Endothelial cell of umbilical vein (primary cell): ENCODE measurements around the gene EFNA4. TPM values are rescaled to one million over a fixed set of nuclear protein-coding genes. Genes with fewer than 3 reads are reported as not detected.

ENCODE experiments used
- BruUV-seq: library from RNA; stranded (reverse); fragments of 400-500 nt; replicated peaks from 2 replicates; lab custom pipeline; 2021; lab: Mats Ljungman, UMichigan
- CTCF ChIA-PET: fragments of 300-600, 350-600 bp; sonication (Branson Sonifier 250); formaldehyde crosslinking; loops from one replicate; lab custom pipeline; 2021; ENCODE audit warnings: antibody characterized with exemption, inconsistent platforms; lab: Charles Lee
- POLR2A ChIA-PET: fragments of 300-600, 350-600 bp; sonication (Branson Sonifier 250); formaldehyde crosslinking; loops from one replicate; lab custom pipeline; 2021; ENCODE audit warnings: antibody characterized with exemption, inconsistent platforms; lab: Charles Lee
- DNase-seq: peaks from one replicate; pipeline ENCODE4 v3.0.0-alpha.2; 2011; ENCODE audit warnings: low read depth, low spot score
- FAIRE-seq: peaks from 2 replicates; lab custom pipeline; 2011; peaks lifted over from hg19 to GRCh38; lab: Jason Lieb, UNC
- H2AFZ ChIP-seq: 2 replicates; pipeline ENCODE4 v1.6.0; 2012; ENCODE audit warnings: low read depth, low read length, control low read depth, inconsistent platforms
- H3K27ac ChIP-seq: 2 replicates; pipeline ENCODE4 v1.5.1; 2011; ENCODE audit warnings: low read depth, mild to moderate bottlenecking, control low read depth, low read length, moderate library complexity; ENCODE audit not compliant: insufficient read depth
- H3K27me3 ChIP-seq, 2 experiments: 2 replicates each; pipeline versions ENCODE4 v1.6.0 to v1.6.1; 2011; ENCODE audit warnings: low read length in 2 of 2, mixed read lengths in 1 of 2; ENCODE audit not compliant: control insufficient read depth in 2 of 2, insufficient read depth in 2 of 2
- H3K36me3 ChIP-seq, 2 experiments: 2 replicates in 1 of 2; 3 replicates in 1 of 2; pipeline ENCODE4 v1.5.1; 2011; ENCODE audit warnings: low read length in 2 of 2, mild to moderate bottlenecking in 1 of 2, moderate library complexity in 1 of 2; ENCODE audit not compliant: control insufficient read depth in 2 of 2, insufficient read depth in 2 of 2; ENCODE audit errors: extremely low read depth in 1 of 2
- H3K4me1 ChIP-seq: 3 replicates; pipeline ENCODE4 v1.5.1; 2011; ENCODE audit warnings: mild to moderate bottlenecking, low read length; ENCODE audit not compliant: control insufficient read depth, insufficient read depth; ENCODE audit errors: extremely low read depth
- H3K4me2 ChIP-seq: 2 replicates; pipeline ENCODE4 v1.6.1; 2011; ENCODE audit warnings: low read length, control low read depth, mixed read lengths; ENCODE audit not compliant: insufficient read depth
- H3K4me3 ChIP-seq, 3 experiments: fragments of 200-600 bp in 1 of 3; sonication (generic), shearing (Covaris generic) in 1 of 3; replicated peaks in 1 of 3; 2 replicates each; pipeline ENCODE4 v1.5.1; 2011 to 2016; ENCODE audit warnings: control low read depth in 3 of 3, low read length in 3 of 3, mild to moderate bottlenecking in 2 of 3, inconsistent platforms in 1 of 3, low read depth in 1 of 3, moderate library complexity in 1 of 3; ENCODE audit not compliant: insufficient read depth in 1 of 3
- H3K79me2 ChIP-seq: 2 replicates; pipeline ENCODE4 v1.6.0; 2012; ENCODE audit warnings: low read length, inconsistent platforms; ENCODE audit not compliant: control insufficient read depth, insufficient read depth
- H3K9ac ChIP-seq: replicated peaks from 2 replicates; pipeline ENCODE3; 2011; ENCODE audit warnings: low read length, control low read depth; ENCODE audit not compliant: insufficient read depth; ENCODE audit errors: extremely low read depth
- H3K9me1 ChIP-seq: replicated peaks from 3 replicates; pipeline ENCODE4 v1.6.0; 2011; ENCODE audit warnings: mild to moderate bottlenecking, low read length; ENCODE audit not compliant: control insufficient read depth, insufficient read depth; ENCODE audit errors: extremely low read depth
- H3K9me3 ChIP-seq: replicated peaks from 2 replicates; pipeline ENCODE4 v1.5.1; 2012; ENCODE audit warnings: low read length, inconsistent platforms; ENCODE audit not compliant: control insufficient read depth, insufficient read depth
- H4K20me1 ChIP-seq: replicated peaks from 2 replicates; pipeline ENCODE3; 2011; ENCODE audit warnings: mild to moderate bottlenecking, low read length; ENCODE audit not compliant: control insufficient read depth, insufficient read depth; ENCODE audit errors: extremely low read depth
- EZH2 ChIP-seq: IDR thresholded peaks from 2 replicates; pipeline ENCODE4 v1.6.1; 2012; ENCODE audit warnings: borderline replicate concordance, low read depth, mild to moderate bottlenecking, moderate library complexity, low read length, inconsistent platforms; ENCODE audit not compliant: severe bottlenecking
- FOS ChIP-seq: IDR thresholded peaks from 2 replicates; pipeline ENCODE4 v1.6.1; 2011; ENCODE audit warnings: mild to moderate bottlenecking, low read length, moderate library complexity, borderline replicate concordance; ENCODE audit not compliant: insufficient read depth
- GATA2 ChIP-seq: IDR thresholded peaks from 2 replicates; pipeline ENCODE4 v1.7.0; 2011; ENCODE audit warnings: low read depth, mild to moderate bottlenecking, moderate library complexity, mixed read lengths, low read length; ENCODE audit not compliant: insufficient read length, insufficient read depth
- JUN ChIP-seq: IDR thresholded peaks from 2 replicates; pipeline ENCODE4 v1.6.1; 2011; ENCODE audit warnings: borderline replicate concordance, low read depth; ENCODE audit not compliant: insufficient read length, insufficient read depth
- MYC ChIP-seq: IDR thresholded peaks from one replicate; pipeline ENCODE4 v1.6.1; 2011; ENCODE audit warnings: mild to moderate bottlenecking, low read depth, low read length
- POLR2A ChIP-seq: IDR thresholded peaks from 2 replicates; pipeline ENCODE4 v1.6.1; 2012; ENCODE audit warnings: low read depth, mild to moderate bottlenecking, control low read depth, low read length
- POLR2AphosphoS5 ChIP-seq: IDR thresholded peaks from 2 replicates; pipeline ENCODE4 v1.6.1; 2012; ENCODE audit warnings: low read depth, mild to moderate bottlenecking, control low read depth, low read length, moderate library complexity; ENCODE audit not compliant: insufficient read depth
- dilution Hi-C: fragments of 300-500 bp; cut with MboI; formaldehyde crosslinking; loops from one replicate; pipeline ENCODE4 v1.15.0; 2019; ENCODE audit warnings: low sequenced_read_pairs; ENCODE audit not compliant: extremely low pct_ligation_motif_present
- intact Hi-C: fragments of 100-400 bp; cut with micrococcal nuclease; formaldehyde crosslinking; loops from one replicate; pipeline ENCODE4 v1.10.0; 2022
- polyA plus RNA-seq, 4 experiments: library from polyadenylated mRNA; depleted of rRNA in 3 of 4; stranded (reverse) in 3 of 4; unstranded in 1 of 4; fragments of >200 nt; gene quantifications; 2 replicates each; pipeline versions ENCODE4 v1.2.1 to v1.2.3, GENCODE V29; 2011 to 2012; ENCODE audit warnings: missing spikeins in 1 of 4
- total RNA-seq: library from RNA; stranded (reverse); gene quantifications from 2 replicates; pipeline ENCODE4 v1.2.3, GENCODE V29; 2021
- TF ChIP-seq, protein P1 (sequence below): IDR thresholded peaks from 2 replicates; pipeline ENCODE4 v1.6.1; 2011; ENCODE audit not compliant: insufficient read depth, insufficient read length
- TF ChIP-seq, protein P2 (sequence below), 2 donors: IDR thresholded peaks; 1 replicate in 1 of 2; 2 replicates in 1 of 2; pipeline ENCODE4 v1.5.1; 2011; ENCODE audit warnings: low read length in 2 of 2, mild to moderate bottlenecking in 2 of 2, moderate library complexity in 2 of 2, control low read depth in 1 of 2, inconsistent platforms in 1 of 2, low read depth in 1 of 2; ENCODE audit not compliant: insufficient read depth in 1 of 2; ENCODE audit errors: extremely low read depth in 1 of 2

The EFNA4 gene
- total and polyA plus RNA-seq, 2 donors (not counting 3 experiments of a cell fraction or from before 2014, with no cell fraction given), result 16.5 to 25.2 TPM

DNA sequence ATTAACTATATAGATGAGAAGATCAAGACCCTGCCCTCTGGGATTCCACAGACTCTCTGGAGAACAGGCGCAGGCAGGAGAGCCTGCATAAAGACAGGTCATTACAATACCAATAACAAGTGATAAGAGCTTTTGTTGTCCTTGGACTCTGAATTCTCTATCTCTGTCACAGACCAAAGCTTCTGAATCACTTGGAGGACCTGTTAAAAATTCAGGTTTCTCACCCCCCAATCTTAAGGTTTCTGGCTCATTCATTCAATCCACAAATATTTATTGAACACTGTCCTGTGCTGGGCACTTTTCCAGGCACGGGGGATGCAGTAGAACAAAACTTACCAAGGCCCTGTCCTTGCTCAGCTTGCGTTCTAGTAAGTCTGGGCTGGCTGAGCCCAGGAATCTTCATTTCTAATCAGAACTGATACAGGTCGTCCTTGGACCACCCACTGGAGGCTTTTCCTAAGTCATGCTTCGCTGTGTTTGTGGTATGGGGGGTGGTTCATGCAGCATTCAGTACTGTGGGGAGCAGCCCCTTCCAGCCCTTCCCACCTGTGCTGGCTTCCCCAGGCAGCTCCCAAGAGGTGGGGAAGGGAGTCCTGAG, 1.4 kb downstream of the EFNA4 start:
- peaks cover 5% of the 10 kb centered on the region for H3K79me2 ChIP-seq
- no peaks in the 10 kb centered on the region for H3K9me3 ChIP-seq
- H3K27me3 ChIP-seq, result no peaks in the 10 kb centered on the region
- BruUV-seq, result TSS peak; percentile 53
- H2AFZ ChIP-seq, result no peak overlapping the region
- dilution Hi-C loops, result no loop called here
- no peak for FAIRE-seq
- intact Hi-C loops, result no loop called here
- H3K9me1 ChIP-seq, result no peaks in the 10 kb centered on the region
- no peak overlapping the region for H3K27ac ChIP-seq
- TF ChIP-seq, protein P1, sequence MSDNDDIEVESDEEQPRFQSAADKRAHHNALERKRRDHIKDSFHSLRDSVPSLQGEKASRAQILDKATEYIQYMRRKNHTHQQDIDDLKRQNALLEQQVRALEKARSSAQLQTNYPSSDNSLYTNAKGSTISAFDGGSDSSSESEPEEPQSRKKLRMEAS, result no peak
- TF ChIP-seq EZH2 (no peak), FOS (no peak), POLR2A (no peak), GATA2 (no peak), MYC (no peak), JUN (no peak), POLR2AphosphoS5 (no peak)
- TF ChIP-seq, protein P2, sequence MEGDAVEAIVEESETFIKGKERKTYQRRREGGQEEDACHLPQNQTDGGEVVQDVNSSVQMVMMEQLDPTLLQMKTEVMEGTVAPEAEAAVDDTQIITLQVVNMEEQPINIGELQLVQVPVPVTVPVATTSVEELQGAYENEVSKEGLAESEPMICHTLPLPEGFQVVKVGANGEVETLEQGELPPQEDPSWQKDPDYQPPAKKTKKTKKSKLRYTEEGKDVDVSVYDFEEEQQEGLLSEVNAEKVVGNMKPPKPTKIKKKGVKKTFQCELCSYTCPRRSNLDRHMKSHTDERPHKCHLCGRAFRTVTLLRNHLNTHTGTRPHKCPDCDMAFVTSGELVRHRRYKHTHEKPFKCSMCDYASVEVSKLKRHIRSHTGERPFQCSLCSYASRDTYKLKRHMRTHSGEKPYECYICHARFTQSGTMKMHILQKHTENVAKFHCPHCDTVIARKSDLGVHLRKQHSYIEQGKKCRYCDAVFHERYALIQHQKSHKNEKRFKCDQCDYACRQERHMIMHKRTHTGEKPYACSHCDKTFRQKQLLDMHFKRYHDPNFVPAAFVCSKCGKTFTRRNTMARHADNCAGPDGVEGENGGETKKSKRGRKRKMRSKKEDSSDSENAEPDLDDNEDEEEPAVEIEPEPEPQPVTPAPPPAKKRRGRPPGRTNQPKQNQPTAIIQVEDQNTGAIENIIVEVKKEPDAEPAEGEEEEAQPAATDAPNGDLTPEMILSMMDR (IDR thresholded peaks at IDR 0.05; ENCODE audit: extremely low read depth in 1 of 2, insufficient read depth in 1 of 2, low read depth in 1 of 2, low read length in 2 of 2), result no peak
- peaks cover 10% of the 10 kb centered on the region for H3K4me1 ChIP-seq
- H3K9ac ChIP-seq, result no peak overlapping the region
- H3K4me2 ChIP-seq, result peak overlapping the region; percentile 83
- peak overlapping the region in 2 of 3 experiments; percentile 85 to 98 for H3K4me3 ChIP-seq
- DNase-seq, result no peak
- peaks cover 6 to 15% of the 10 kb centered on the region in 2 experiments for H3K36me3 ChIP-seq
- CTCF ChIA-PET, result interaction anchor here (0.7 to 6.7 kb wide), 10 partner anchors 10 to 130 kb away, joined by 3 to 49 read pairs (median 6); partner anchors contain the start of genes ADAM15 and EFNA3
- POLR2A ChIA-PET, result no interaction called here
- no peaks in the 10 kb centered on the region for H4K20me1 ChIP-seq
